Inferior parietal cortex (tissue), 1 donor: ENCODE data around the gene FLT1.

Source experiments
- DNase-seq: peaks from one replicate; pipeline ENCODE4 v3.0.0-alpha.2; 2016; ENCODE audit errors: extremely low spot score

Gene FLT1

GRCh38 chr13:28320209-28320608, 174.7 kb downstream of the FLT1 start:
- DNase-seq = no peak

- no peak for DNase-seq
These were observed 175.4 kb downstream of the FLT1 start for GRCh38 chr13:28319528-28319927.

DNA sequence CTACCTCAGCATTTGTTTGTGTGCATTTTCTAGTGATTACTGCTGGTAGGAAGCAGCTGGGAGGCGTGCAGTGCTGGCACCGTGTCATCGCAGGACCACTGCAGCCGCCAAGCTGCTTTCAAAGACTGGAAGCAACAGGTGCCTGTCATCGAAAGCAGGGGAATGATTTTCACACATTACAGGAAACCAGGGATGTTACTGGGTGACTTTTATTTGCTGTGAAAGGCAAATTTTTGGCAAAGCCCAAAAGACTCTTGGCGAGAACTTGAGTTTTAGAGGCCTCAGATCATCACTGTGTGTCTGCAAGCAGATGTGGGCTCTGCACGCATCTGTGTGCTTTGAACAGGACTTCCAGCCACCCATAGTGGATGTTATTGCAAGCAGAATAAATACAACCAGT, 176.4 kb downstream of the FLT1 start:
- no peak for DNase-seq

- DNase-seq = no peak
These were observed 178.1 kb downstream of the FLT1 start for GRCh38 chr13:28316836-28317235.

DNA sequence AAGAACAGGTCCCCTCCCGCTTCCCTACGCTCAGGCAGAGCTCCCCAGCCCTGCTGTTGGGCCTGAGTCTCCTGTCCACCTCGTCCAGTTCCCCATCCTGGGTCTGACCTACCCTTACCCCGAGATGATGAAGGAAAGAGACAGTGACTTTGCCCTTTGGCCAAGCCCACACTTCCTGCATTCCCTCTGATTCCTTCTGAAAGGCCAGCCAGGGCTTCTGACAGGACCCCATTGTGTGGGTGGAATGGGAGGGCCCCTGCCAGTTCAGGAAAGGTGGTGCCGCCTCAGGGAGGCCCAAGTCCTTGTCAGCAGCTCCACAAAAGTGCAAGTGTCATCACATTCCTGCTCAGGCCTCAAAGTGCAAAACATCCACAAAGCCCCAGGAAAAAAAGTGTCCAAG, 178.8 kb downstream of the FLT1 start:
- no peak for DNase-seq

DNA sequence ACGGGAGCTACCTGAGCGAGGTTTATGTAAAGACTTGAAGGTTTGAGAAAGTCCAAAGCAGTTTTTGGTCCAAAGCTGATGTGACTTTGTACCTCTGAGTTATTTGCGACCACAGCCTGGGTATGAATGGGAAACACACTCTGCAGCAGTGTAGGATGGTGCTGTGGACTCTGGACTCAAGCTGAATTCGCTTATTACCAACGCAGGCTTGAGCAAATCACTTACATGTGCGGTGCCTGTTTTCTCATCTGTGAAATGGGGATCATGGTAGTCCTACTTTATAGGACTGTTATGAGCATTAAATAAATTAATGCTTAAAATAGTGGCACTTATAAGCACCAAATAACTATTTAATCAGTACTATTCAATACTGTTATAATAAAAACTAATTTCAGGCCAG, 180.0 kb downstream of the FLT1 start:
- no peak for DNase-seq

DNA sequence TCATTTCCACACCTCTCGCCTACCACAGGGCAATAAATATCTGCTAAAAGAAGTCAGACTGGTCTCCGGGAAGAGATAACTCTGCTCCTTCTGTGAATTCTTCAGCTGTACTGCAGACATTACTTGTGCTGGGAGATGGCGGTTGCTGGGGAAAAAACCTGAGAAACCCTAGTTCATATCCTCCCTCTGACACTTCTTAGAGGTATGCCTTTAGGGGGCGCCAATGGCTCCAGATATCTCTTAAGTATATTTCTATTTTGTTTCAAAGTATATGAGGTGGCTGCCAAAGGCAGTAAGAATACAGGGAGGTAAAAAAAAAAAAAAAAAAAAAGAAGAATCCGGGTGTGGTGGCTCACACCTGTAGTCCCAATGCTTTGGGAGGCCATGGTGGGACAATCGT, 181.3 kb downstream of the FLT1 start:
- no peak for DNase-seq

GRCh38 chr13:28306325-28306724, 188.6 kb downstream of the FLT1 start:
- DNase-seq = no peak

DNA sequence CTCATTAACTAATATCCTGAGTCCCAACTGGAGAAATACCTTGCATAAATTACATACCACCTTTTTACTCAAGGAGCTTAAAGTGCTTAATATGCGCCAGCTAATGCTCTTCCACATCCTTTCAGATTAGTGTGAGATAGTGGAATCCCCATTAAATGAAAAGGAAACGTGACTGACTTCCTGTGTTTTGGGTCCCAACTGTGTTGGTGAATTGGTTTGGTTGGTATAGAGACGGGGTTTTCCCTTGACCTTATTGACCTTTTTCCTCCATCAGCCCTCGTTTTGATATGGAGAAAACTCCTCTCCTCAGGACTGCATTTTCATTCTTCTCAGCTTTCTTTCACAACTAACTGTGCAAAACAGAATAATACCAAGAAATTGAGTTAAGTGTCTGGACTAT, 193.1 kb downstream of the FLT1 start:
- DNase-seq = no peak

DNA sequence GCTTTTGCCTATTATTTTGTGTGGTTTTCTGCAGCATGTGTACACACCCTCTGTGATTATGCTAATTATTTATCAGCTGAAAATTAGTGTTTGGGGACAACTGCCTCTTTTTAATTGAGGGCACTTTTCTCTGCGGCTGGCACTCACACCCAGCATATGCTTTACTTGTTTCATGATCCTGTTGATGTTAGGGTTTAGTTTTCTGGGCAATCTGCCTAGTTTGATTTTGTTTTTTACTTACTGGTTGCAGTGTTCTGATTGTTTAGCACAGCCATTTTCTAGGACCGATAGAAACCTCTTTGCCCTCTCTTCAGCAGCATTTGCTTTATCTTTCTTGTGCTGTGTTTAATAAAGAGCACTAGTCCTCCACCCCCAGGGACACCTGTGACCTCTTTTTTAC, 195.0 kb downstream of the FLT1 start:
- no peak for DNase-seq

GRCh38 chr13:28297341-28297740, 197.6 kb downstream of the FLT1 start:
- no peak for DNase-seq

DNA sequence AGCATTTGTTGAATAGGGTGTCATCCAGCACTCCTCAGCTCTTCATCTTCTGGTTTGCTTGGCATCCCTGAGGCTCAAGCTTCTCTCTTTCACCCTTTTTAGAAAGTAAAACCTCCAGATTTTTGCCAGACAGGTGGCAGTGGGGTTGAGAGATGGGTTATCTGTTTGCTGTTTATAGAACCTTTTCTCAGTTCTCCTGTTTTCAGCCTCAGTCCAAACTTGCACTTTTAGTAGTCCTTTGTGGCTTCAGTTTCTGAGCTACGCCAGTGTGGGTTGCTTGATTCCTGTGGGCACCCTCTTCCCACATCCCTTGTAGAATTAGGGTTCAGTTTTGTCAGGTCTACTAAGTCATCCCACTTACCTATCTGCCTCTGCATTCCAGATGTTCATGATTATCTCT, 208.7 kb downstream of the FLT1 start:
- DNase-seq = no peak

DNA sequence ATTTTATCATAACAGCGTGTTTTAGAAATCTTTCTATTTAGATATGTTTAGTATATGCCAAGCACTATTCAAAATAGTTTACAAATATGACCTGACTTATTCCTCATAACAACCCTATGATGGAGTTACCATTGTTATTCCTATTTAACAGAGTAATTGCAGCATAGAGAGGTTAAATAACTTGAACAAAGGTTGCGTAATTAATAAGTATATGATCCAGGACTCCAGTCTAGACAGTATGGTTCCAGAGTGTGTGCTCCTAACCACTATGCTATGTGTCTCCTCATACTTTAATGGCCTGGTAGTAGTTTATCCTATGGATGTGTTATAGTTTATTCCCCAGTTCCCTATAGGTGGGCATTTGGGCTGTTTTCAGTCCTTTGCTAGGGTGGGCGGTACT, 211.3 kb downstream of the FLT1 start:
- no peak for DNase-seq

- no peak for DNase-seq
These were observed 212.5 kb downstream of the FLT1 start for GRCh38 chr13:28282451-28282850.

- no peak for DNase-seq
These were observed 221.0 kb downstream of the FLT1 start for GRCh38 chr13:28273919-28274318.

GRCh38 chr13:28271056-28271840, 223.7 kb downstream of the FLT1 start:
- no peak for DNase-seq

DNA sequence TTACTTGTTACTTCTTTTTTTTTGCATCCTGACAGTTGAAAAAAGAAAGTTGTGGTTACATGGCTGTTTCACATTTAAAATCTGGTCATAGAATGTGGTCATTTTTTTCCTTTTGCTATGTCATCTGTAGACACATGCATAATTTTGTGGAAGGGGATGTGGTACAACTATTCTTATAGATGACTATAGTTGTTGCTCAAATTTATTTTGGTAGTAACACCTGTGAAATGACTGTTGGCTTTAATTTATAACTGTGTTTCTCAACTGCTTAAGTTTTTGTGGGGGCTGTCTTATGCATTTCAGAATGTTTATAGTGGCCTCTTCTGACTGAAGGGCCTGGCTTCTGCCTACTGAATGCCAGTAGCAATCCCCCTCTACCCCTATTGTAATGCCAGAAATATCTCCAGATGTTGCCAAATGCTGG, 226.1 kb downstream of the FLT1 start:
- no peak for DNase-seq

DNA sequence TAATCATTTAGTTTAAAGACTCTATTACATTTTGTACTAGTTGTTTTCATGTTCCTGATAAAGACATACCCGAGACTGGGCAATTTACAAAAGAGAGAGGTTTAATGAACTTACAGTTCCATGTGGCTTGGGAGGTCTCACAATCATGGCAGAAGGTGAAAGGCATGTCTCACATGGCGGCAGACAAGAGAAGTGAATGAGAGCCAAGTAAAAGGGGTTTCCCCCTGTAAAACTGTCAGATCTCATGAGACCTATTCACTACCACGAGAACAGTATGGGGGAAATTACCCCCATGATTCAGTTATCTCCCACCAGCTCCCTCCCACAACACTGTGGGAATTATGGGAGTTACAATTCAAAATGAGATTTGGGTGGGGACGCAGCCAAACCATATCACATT, 227.4 kb downstream of the FLT1 start:
- no peak for DNase-seq

- DNase-seq = no peak
These were observed 236.5 kb downstream of the FLT1 start for GRCh38 chr13:28258417-28258816.

DNA sequence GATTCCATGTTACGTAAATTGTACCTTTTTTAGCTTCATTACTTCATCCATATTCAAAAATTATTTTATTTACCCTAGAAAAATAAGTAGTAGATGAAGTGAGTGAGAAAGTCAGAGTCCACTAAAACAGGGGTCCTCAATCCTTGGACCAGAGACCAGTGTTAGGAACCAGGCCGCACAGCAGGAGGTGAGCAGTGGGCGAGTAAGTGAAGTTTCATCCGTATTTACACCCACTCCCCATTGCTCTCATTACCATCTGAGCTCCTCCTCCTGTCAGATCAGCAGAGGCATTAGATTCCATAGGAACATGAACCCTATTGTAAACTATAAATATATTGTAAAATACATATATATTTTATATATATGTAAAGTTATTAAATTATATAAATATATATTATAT, 237.6 kb downstream of the FLT1 start:
- DNase-seq = no peak

GRCh38 chr13:28252547-28252946, 242.4 kb downstream of the FLT1 start:
- no peak for DNase-seq

DNA sequence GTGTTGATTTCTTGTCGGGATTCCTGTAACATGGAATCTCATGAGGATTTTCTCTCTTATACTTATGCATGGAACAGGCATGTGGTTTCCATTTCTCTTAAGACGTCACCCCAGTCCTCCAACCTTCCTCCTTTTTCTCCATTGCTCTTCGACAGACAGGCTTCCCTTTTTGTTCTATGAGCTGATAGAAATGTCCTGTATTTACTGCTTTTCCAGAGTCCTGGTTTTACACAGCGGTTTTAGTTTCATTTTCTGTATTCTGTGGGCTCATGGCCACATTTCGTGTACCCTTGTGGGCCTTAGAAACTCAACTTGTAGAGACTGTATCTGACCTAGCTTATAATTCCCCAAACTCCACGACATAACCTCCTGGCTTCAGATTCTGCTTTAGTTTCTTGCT, 243.5 kb downstream of the FLT1 start:
- DNase-seq = no peak

DNA sequence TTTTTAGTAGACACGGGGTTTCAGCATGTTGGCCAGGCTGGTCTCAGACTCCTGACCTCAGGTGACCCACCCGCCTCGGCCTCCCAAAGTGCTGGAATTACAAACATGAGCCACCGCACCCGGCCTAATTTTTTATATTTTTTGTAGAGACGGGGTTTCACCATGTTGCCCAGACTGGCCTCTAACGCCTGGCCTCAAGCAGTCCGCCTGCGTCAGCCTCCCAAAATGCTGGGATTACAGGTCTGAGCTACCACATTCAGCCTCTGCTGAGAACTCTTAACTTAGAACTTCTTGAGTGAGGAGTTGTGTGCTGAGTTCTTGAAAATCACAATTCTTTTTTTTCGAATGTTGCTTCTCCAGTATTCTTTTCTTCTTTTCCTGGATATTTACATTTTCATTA, 244.4 kb downstream of the FLT1 start:
- DNase-seq = no peak
